Upper lobe of right lung (tissue), 1 donor: ENCODE data around the gene CYB561D2. TPM values are rescaled to one million over a fixed set of nuclear protein-coding genes. Genes with fewer than 3 reads are reported as not detected.
A peak's percentile ranks its signal among the peaks of the same experiment; 100 is the strongest.

Experiments
- ATAC-seq: fragments of 200-7000 bp; cut with Tn5 transposase; one replicate; pipeline ENCODE4 v1.9.1; 2020; ENCODE audit warnings: mild to moderate bottlenecking, moderate library complexity
- DNase-seq: peaks from one replicate; pipeline ENCODE4 v3.0.0-alpha.2; 2020
- H3K27ac ChIP-seq: fragments of 200-600 bp; one replicate; pipeline ENCODE4 v1.8.0; 2022
- H3K27me3 ChIP-seq: fragments of 200-600 bp; one replicate; pipeline ENCODE4 v1.8.0; 2022; ENCODE audit warnings: mild to moderate bottlenecking
- H3K36me3 ChIP-seq: fragments of 200-600 bp; one replicate; pipeline ENCODE4 v1.8.0; 2022
- H3K4me1 ChIP-seq: fragments of 200-600 bp; one replicate; pipeline ENCODE4 v1.8.0; 2022
- H3K4me3 ChIP-seq: fragments of 200-600 bp; one replicate; pipeline ENCODE4 v1.8.0; 2022; ENCODE audit warnings: mild to moderate bottlenecking
- H3K9me3 ChIP-seq: fragments of 200-600 bp; one replicate; pipeline ENCODE4 v1.8.0; 2022
- intact Hi-C: fragments of 100-400 bp; cut with DNase I; formaldehyde crosslinking; loops from one replicate; pipeline ENCODE4 v1.11.0; 2022
- total RNA-seq: library from RNA; stranded (reverse); fragmentation: NEBNext Ultra II Directional; extraction: Animal tissue kit (Norgen Biotek cat#: 25700); gene quantifications from one replicate; pipeline ENCODE4 v1.2.1, GENCODE V29; 2021
- TF ChIP-seq, protein P1 (sequence below): fragments of 200-600 bp; IDR thresholded peaks from one replicate; pipeline ENCODE4 v1.8.0; 2022; ENCODE audit warnings: antibody characterized with exemption
- donor health status: DM: no; HTN: yes; CAD: no; lungs with severe emphysema.

CYB561D2 gene
- total RNA-seq, 1 donor from 2014 or later, result 23.9 TPM

GRCh38 chr3:50354186-50354764 lies 3.6 kb downstream of the CYB561D2 start:
- no peak for DNase-seq
- Histone ChIP-seq H3K27ac (no peak overlapping the region), H3K27me3 (no peaks in the 10 kb centered on the region), H3K9me3 (no peaks in the 10 kb centered on the region), H3K4me1 (peaks cover 53% of the 10 kb centered on the region), H3K36me3 (peaks cover 36% of the 10 kb centered on the region), H3K4me3 (no peak overlapping the region)
- TF ChIP-seq, protein P1, sequence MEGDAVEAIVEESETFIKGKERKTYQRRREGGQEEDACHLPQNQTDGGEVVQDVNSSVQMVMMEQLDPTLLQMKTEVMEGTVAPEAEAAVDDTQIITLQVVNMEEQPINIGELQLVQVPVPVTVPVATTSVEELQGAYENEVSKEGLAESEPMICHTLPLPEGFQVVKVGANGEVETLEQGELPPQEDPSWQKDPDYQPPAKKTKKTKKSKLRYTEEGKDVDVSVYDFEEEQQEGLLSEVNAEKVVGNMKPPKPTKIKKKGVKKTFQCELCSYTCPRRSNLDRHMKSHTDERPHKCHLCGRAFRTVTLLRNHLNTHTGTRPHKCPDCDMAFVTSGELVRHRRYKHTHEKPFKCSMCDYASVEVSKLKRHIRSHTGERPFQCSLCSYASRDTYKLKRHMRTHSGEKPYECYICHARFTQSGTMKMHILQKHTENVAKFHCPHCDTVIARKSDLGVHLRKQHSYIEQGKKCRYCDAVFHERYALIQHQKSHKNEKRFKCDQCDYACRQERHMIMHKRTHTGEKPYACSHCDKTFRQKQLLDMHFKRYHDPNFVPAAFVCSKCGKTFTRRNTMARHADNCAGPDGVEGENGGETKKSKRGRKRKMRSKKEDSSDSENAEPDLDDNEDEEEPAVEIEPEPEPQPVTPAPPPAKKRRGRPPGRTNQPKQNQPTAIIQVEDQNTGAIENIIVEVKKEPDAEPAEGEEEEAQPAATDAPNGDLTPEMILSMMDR, result no peak
- no peak for ATAC-seq
- intact Hi-C loops, result no loop called here

- intact Hi-C loops, result no loop called here
- TF ChIP-seq, protein P1, result no peak
- Histone ChIP-seq H3K27ac (no peak overlapping the region), H3K9me3 (no peaks in the 10 kb centered on the region), H3K4me3 (no peak overlapping the region), H3K4me1 (peaks cover 47% of the 10 kb centered on the region), H3K36me3 (peaks cover 36% of the 10 kb centered on the region), H3K27me3 (no peaks in the 10 kb centered on the region)
- ATAC-seq (no peak), DNase-seq (no peak)
Measured at GRCh38 chr3:50354850-50355249, 4.2 kb downstream of the CYB561D2 start.

- DNase-seq (no peak), ATAC-seq (no peak)
- H3K4me1 ChIP-seq, result peaks cover 44% of the 10 kb centered on the region
- peak overlapping the region; percentile 89 for H3K4me3 ChIP-seq
- TF ChIP-seq, protein P1, result no peak
- intact Hi-C loops, result no loop called here
- H3K36me3 ChIP-seq, result peaks cover 36% of the 10 kb centered on the region
- H3K27me3 ChIP-seq, result no peaks in the 10 kb centered on the region
- no peaks in the 10 kb centered on the region for H3K9me3 ChIP-seq
- H3K27ac ChIP-seq, result peak overlapping the region; percentile 17
Measured at GRCh38 chr3:50355829-50356552, 5.3 kb downstream of the CYB561D2 start.

DNA sequence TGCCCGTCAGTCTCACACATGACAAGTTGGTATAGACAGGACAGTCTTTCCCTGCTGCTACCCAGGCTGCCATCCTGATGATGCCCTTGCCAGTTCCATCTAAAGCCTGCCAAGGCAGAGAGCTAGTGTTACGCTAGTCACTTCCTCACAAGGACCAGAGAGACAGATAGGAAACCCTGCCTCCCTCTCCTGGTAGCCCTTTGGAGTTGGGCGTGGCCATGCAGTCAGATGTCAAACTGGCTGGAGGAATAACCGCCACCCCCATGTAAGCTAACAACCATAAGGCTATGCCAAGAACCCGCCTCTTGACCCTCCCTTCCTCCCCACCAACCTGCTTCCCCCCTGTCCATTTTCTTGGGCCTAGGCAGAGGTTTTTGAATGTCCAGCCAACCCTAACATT lies 5.9 kb downstream of the CYB561D2 start:
- peaks cover 39% of the 10 kb centered on the region for H3K4me1 ChIP-seq
- DNase-seq, result no peak
- intact Hi-C loops, result no loop called here
- TF ChIP-seq, protein P1, result no peak
- H3K36me3 ChIP-seq, result peaks cover 36% of the 10 kb centered on the region
- no peaks in the 10 kb centered on the region for H3K9me3 ChIP-seq
- peak overlapping the region; percentile 17 for H3K27ac ChIP-seq
- peak; percentile 10 for ATAC-seq
- peak overlapping the region; percentile 89 for H3K4me3 ChIP-seq
- H3K27me3 ChIP-seq, result no peaks in the 10 kb centered on the region

DNA sequence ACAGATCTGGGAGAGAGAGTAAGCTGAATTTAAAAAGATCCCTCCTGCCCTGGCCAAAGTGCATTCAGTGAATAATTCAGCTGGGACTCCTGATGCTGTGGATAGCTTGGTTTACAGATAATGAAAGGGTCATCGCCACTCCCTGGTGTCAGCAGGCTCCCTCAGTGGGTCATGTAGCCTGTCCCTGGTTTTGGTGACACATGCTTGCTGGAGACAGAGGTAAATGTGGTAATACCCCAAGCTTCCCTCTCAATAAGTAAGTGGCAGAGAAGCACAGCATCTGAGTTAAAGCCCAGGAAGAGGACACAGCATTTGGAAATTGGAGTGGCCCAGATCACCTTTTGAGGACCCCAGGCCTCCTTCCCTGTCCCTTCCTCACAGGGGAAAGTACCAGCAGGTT lies 6.8 kb downstream of the CYB561D2 start:
- Histone ChIP-seq H3K4me3 (peak overlapping the region; percentile 89), H3K27me3 (no peaks in the 10 kb centered on the region), H3K4me1 (peaks cover 36% of the 10 kb centered on the region), H3K36me3 (peaks cover 36% of the 10 kb centered on the region), H3K27ac (no peak overlapping the region), H3K9me3 (no peaks in the 10 kb centered on the region)
- DNase-seq (no peak), ATAC-seq (no peak)
- TF ChIP-seq, protein P1, result no peak
- intact Hi-C loops, result no loop called here
